Spleen (tissue), 11 donors: ENCODE results near the gene DOCK10. TPM values are rescaled to one million over a fixed set of nuclear protein-coding genes. Genes with fewer than 3 reads are reported as not detected.
A peak's percentile ranks its signal among the peaks of the same experiment; 100 is the strongest.

Source experiments
- DNase-seq: peaks from one replicate; pipeline ENCODE4 v3.0.0-alpha.2; 2020
- H3K27ac ChIP-seq, 8 donors: fragments of 200-600 bp; sonication (generic) in 7 of 8; 1 replicate in 4 of 8; 2 replicates in 4 of 8; pipeline versions ENCODE4 v1.5.0 to v1.8.0; 2016 to 2021; ENCODE audit warnings: inconsistent platforms in 4 of 8, mild to moderate bottlenecking in 4 of 8, moderate library complexity in 1 of 8
- H3K27me3 ChIP-seq, 7 donors: fragments of 200-600 bp; sonication (generic) in 6 of 7; replicated peaks in 1 of 7; 1 replicate in 4 of 7; 2 replicates in 3 of 7; pipeline versions ENCODE4 v1.5.0 to v1.8.0; 2016 to 2021; ENCODE audit warnings: inconsistent platforms in 3 of 7, mild to moderate bottlenecking in 1 of 7
- H3K36me3 ChIP-seq, 6 donors: fragments of 200-600 bp; sonication (generic) in 5 of 6; 1 replicate in 4 of 6; 2 replicates in 2 of 6; pipeline versions ENCODE4 v1.5.0 to v1.8.0; 2016 to 2021; ENCODE audit warnings: inconsistent platforms in 2 of 6
- H3K4me1 ChIP-seq, 6 donors: fragments of 200-600 bp; sonication (generic) in 5 of 6; 1 replicate in 3 of 6; 2 replicates in 3 of 6; pipeline versions ENCODE4 v1.5.0 to v1.8.0; 2016 to 2021; ENCODE audit warnings: inconsistent platforms in 3 of 6
- H3K4me3 ChIP-seq, 8 donors: fragments of 200-600 bp; sonication (generic) in 7 of 8; 1 replicate in 4 of 8; 2 replicates in 4 of 8; pipeline versions ENCODE4 v1.5.0 to v1.8.0; 2016 to 2021; ENCODE audit warnings: inconsistent platforms in 4 of 8, mild to moderate bottlenecking in 4 of 8, moderate library complexity in 2 of 8
- H3K9me3 ChIP-seq, 8 donors: fragments of 200-600 bp; sonication (generic) in 7 of 8; 1 replicate in 4 of 8; 2 replicates in 4 of 8; pipeline versions ENCODE4 v1.5.0 to v1.8.0; 2016 to 2021; ENCODE audit warnings: inconsistent platforms in 4 of 8
- CTCF ChIP-seq, 11 experiments: fragments of 200-600 bp in 7 of 11; fragments of 450-650 bp in 4 of 11; sonication (generic) in 4 of 11; IDR thresholded peaks in 8 of 11; conservative IDR thresholded peaks in 3 of 11; 1 replicate in 7 of 11; 2 replicates in 4 of 11; pipeline versions ENCODE4 v1.4.0 to v1.8.0; 2016 to 2021; ENCODE audit warnings: antibody characterized with exemption in 11 of 11, inconsistent platforms in 4 of 11, mild to moderate bottlenecking in 1 of 11
- POLR2A ChIP-seq, 3 donors: fragments of 450-650 bp; IDR thresholded peaks; one replicate each; pipeline ENCODE4 v1.5.1; 2017; ENCODE audit warnings: antibody characterized with exemption in 3 of 3, mild to moderate bottlenecking in 1 of 3
- POLR2AphosphoS5 ChIP-seq, 3 donors: sonication (generic); formaldehyde crosslinking; IDR thresholded peaks; one replicate each; pipeline ENCODE4 v1.5.1; 2017; ENCODE audit warnings: antibody characterized with exemption in 3 of 3
- WGBS, 5 donors: extraction: QIAGEN DNeasy Blood & Tissue Kit in 3 of 5; methylation state at CpG; one replicate each; pipeline versions ENCODE4 v1.1.5 to v1.1.7; 2013 to 2018; 5-methylcytosine and 5-hydroxymethylcytosine counted together
- intact Hi-C: fragments of 100-400 bp; cut with DNase I; formaldehyde crosslinking; loops from one replicate; pipeline ENCODE4 v1.15.0; 2023; ENCODE audit warnings: low total_unique reads
- polyA plus RNA-seq, 3 donors: library from polyadenylated mRNA; stranded (reverse); fragments of 200-250 nt; gene quantifications; one replicate each; pipeline ENCODE4 v1.2.1, GENCODE V29; 2013
- total RNA-seq, 7 donors: library from RNA; depleted of rRNA in 3 of 7; stranded (reverse); fragments of >200 nt in 3 of 7; fragmentation: NEBNext Ultra II Directional in 4 of 7; extraction: Animal tissue kit (Norgen Biotek cat#: 25700) in 4 of 7; gene quantifications; one replicate each; pipeline versions ENCODE4 v1.1.0 to v1.2.1, GENCODE V29; 2016 to 2021
- donor health status: healthy with polysubstance abuse.
- donor health status: DM: no; HTN: no; CAD: no; lungs with moderate emphysema.
- donor health status: DM: no; HTN: no; CAD: no.
- donor health status: Bipolar disorder and iron deficiency.
- donor health status: healthy.
- donor health status: DM: no; HTN: no; CAD: no.
- donor health status: DM: yes; HTN: yes; CAD: no.

DOCK10 gene
- total and polyA plus RNA-seq, 10 donors, result 12.5 to 203 (median 158) TPM

DNA sequence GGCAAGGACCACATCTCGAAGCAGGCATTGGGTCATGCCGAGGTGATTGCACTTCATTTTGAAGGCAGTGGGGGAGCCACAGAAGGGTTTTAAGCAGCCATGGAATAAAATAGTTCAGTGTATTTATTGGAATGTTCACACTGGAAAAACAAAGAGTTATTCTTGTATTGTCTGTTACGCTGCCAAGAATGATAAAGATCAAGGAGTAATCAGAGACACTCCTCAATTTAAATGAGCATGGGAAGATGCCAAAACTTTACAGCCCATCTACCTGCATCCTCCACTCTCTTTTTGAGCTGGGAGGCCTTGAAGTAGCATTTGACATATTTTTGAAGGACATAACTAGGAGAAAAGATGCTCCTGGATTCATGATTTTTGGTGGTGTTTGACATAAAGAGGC is 112.8 kb downstream of the DOCK10 start:
- Histone ChIP-seq H3K4me1 (peaks cover 45 to 100% (median 98%) of the 10 kb centered on the region in 6 donors), H3K27me3 (no peaks in the 10 kb centered on the region), H3K4me3 (no peak overlapping the region), H3K27ac (peak overlapping the region in 6 of 8 donors; percentile 1 to 86 (median 80)), H3K36me3 (peaks cover 0 to 67% (median 6%) of the 10 kb centered on the region in 6 donors), H3K9me3 (no peaks in the 10 kb centered on the region)
- 78 to 90% (median 87%) methylated on average over 3 of the region's 3 CpGs for WGBS, 5 donors
- intact Hi-C loops, result no loop called here
- DNase-seq, result no peak
- TF ChIP-seq POLR2A (IDR thresholded peaks at IDR 0.05), result no peak
- TF ChIP-seq CTCF (IDR thresholded peaks at IDR 0.05 in 8 of 11, conservative IDR thresholded peaks at IDR 0.05 in 3 of 11), result no peak
- TF ChIP-seq POLR2AphosphoS5 (IDR thresholded peaks at IDR 0.05), result no peak

DNA sequence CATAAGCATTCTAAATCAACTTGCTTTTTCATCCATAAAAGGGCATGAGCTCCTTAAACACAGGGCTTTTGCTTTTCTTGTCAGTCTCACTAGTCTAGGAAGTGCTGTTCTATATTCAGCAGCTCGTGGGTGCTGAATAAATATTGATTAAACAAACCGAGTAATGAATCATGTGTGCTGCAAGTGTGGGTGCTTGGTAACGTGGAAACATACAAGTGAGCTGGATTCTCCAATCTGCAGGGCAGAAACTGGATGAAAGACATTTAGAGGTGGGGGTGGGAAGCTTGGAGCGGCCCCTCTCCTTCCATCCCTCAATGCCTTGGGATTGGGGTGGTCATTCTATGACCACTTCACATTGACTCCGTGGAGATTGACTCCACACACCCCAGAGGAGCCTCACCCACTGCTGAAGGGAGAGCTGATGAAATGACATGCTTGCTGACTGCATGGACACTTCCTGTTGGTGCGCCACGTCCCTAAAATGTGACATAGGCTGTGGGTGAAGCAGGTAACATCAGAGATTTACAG is 114.6 kb downstream of the DOCK10 start:
- peak overlapping the region; percentile 13 to 86 (median 68) for H3K27ac ChIP-seq
- WGBS, 5 donors, result 35 to 62% (median 46%) methylated on average over 7 of the region's 7 CpGs
- H3K9me3 ChIP-seq, result no peaks in the 10 kb centered on the region
- H3K36me3 ChIP-seq, result peaks cover 0 to 66% (median 6%) of the 10 kb centered on the region in 6 donors
- peak; percentile 77 for DNase-seq
- intact Hi-C loops, result no loop called here
- H3K4me3 ChIP-seq, result no peak overlapping the region
- H3K27me3 ChIP-seq, result no peaks in the 10 kb centered on the region
- peak in 1 of 3 donors; percentile 83 for TF ChIP-seq POLR2AphosphoS5 (IDR thresholded peaks at IDR 0.05)
- TF ChIP-seq POLR2A (IDR thresholded peaks at IDR 0.05), result no peak
- no peak for TF ChIP-seq CTCF (IDR thresholded peaks at IDR 0.05 in 8 of 11, conservative IDR thresholded peaks at IDR 0.05 in 3 of 11)
- peaks cover 46 to 100% (median 98%) of the 10 kb centered on the region in 6 donors for H3K4me1 ChIP-seq

- Histone ChIP-seq H3K36me3 (peaks cover 0 to 66% (median 6%) of the 10 kb centered on the region in 6 donors), H3K4me1 (peaks cover 47 to 100% (median 98%) of the 10 kb centered on the region in 6 donors), H3K27me3 (no peaks in the 10 kb centered on the region), H3K27ac (peak overlapping the region; percentile 10 to 86 (median 68)), H3K9me3 (no peaks in the 10 kb centered on the region), H3K4me3 (no peak overlapping the region)
- DNase-seq, result no peak
- 48 to 65% (median 61%) methylated on average over 2 of the region's 2 CpGs for WGBS, 5 donors
- TF ChIP-seq CTCF (IDR thresholded peaks at IDR 0.05 in 8 of 11, conservative IDR thresholded peaks at IDR 0.05 in 3 of 11), result no peak
- peak in 1 of 3 donors; percentile 65 for TF ChIP-seq POLR2AphosphoS5 (IDR thresholded peaks at IDR 0.05)
- intact Hi-C loops, result no loop called here
Observed at GRCh38 chr2:224927011-224927410, 115.3 kb downstream of the DOCK10 start.

GRCh38 chr2:224925810-224926100 is 116.5 kb downstream of the DOCK10 start:
- DNase-seq, result no peak
- Histone ChIP-seq H3K27ac (peak overlapping the region; percentile 10 to 86 (median 68)), H3K4me1 (peaks cover 44 to 100% (median 96%) of the 10 kb centered on the region in 6 donors), H3K36me3 (peaks cover 0 to 59% (median 3%) of the 10 kb centered on the region in 6 donors), H3K27me3 (no peaks in the 10 kb centered on the region), H3K9me3 (no peaks in the 10 kb centered on the region), H3K4me3 (no peak overlapping the region)
- intact Hi-C loops, result no loop called here
- TF ChIP-seq CTCF (IDR thresholded peaks at IDR 0.05 in 8 of 11, conservative IDR thresholded peaks at IDR 0.05 in 3 of 11), result no peak
- TF ChIP-seq POLR2A (IDR thresholded peaks at IDR 0.05), result no peak
- TF ChIP-seq POLR2AphosphoS5 (IDR thresholded peaks at IDR 0.05), result no peak
